ENCODE data around the gene GRIK2. TPM values are rescaled to one million over a fixed set of nuclear protein-coding genes. Genes with fewer than 3 reads are reported as not detected.

Gene GRIK2
- total RNA-seq, 1 experiment from 2014 or later, result 0.55 TPM

DNA sequence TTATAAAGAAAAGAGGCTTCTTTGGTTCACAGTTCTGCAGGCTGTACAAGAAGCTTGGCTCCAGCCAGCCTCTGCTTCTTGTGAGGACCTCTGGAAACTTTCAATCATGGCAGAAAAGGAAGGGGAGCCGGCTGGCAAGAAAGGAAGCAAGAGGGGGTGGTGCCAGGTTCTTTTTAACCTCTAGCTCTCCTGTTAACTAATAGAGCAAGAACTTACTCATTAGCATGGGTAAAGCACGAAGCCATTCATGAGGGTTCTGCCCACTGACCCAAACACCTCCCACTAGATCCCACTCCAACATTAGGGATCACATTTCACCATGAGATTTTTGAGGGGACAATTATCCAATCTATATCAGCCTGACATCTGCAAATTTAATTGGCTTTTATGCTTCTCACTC is 347.1 kb downstream of the GRIK2 start:
- Histone ChIP-seq H4K20me1 (ENCODE audit: low read length) (no peaks in the 10 kb centered on the region), H3K9ac (ENCODE audit: low read length) (no peak overlapping the region), H2AFZ (ENCODE audit: low read length) (no peak overlapping the region), H3F3A (ENCODE audit: low read length, unreplicated experiment) (no peaks in the 10 kb centered on the region), H3K27me3 (ENCODE audit: low read length) (no peaks in the 10 kb centered on the region), H3K36me3 (ENCODE audit: low read depth, low read length) (no peaks in the 10 kb centered on the region), H3K9me2 (replicated peaks; ENCODE audit: low read length) (no peaks in the 10 kb centered on the region), H3K4me1 (ENCODE audit: insufficient read depth, low read length) (no peaks in the 10 kb centered on the region), H3K9me3 (ENCODE audit: low read length) (no peaks in the 10 kb centered on the region), H3K4me3 (ENCODE audit: low read length) (no peak overlapping the region), H3K79me2 (ENCODE audit: low read length) (no peaks in the 10 kb centered on the region), H3K27ac (ENCODE audit: low read length) (no peak overlapping the region), H3K4me2 (ENCODE audit: low read length) (no peak overlapping the region)
- intact Hi-C loops (cut with micrococcal nuclease), result no loop called here
- no peak for ATAC-seq
- TF ChIP-seq EZH2 (IDR thresholded peaks at IDR 0.05; ENCODE audit: low read length, unreplicated experiment) (no peak), EZH2phosphoT487 (IDR thresholded peaks at IDR 0.05; ENCODE audit: borderline replicate concordance, low read length) (no peak)
- TF ChIP-seq, protein P1, sequence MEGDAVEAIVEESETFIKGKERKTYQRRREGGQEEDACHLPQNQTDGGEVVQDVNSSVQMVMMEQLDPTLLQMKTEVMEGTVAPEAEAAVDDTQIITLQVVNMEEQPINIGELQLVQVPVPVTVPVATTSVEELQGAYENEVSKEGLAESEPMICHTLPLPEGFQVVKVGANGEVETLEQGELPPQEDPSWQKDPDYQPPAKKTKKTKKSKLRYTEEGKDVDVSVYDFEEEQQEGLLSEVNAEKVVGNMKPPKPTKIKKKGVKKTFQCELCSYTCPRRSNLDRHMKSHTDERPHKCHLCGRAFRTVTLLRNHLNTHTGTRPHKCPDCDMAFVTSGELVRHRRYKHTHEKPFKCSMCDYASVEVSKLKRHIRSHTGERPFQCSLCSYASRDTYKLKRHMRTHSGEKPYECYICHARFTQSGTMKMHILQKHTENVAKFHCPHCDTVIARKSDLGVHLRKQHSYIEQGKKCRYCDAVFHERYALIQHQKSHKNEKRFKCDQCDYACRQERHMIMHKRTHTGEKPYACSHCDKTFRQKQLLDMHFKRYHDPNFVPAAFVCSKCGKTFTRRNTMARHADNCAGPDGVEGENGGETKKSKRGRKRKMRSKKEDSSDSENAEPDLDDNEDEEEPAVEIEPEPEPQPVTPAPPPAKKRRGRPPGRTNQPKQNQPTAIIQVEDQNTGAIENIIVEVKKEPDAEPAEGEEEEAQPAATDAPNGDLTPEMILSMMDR (conservative IDR thresholded peaks at IDR 0.05; ENCODE audit: low read depth, low read length), result no peak
- no peak for DNase-seq
- ChIA-PET POLR2A (ENCODE audit: unreplicated experiment) (no interaction called here), CTCF (no interaction called here)
- no TSS peak for BruUV-seq (replicated peaks)

DNA sequence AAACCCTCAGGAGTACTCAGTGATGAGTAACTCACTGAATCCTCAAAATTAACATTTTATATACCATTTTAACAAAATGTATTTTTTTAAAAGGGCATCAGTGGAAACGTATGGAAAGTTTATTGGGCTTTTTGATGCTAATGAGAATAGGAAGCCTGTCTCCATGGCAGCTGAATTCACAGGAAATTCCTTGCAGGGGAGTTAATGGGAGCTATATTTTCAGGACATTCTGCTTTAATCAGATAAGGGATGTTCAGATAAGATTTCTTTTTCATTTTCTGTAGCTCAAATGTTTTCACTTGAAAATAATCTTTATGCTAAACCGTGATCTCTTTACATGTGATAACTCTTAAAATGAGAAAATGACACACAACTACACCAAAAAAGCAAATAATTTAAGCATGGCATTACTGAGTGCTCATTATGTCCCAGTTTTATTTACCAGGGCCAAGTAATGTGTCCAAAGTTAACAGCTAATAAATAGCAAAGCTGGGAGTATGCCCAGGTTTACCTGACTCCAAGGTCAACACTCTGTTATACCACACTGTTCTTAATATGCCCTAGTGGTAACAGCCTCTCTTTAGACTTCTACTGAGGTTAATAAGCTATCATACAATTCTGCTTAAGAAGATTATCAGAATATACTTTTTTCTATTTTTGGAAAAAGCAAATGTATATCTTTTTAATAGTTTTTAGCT is 348.1 kb downstream of the GRIK2 start:
- Histone ChIP-seq H3K4me3 (ENCODE audit: low read length) (no peak overlapping the region), H4K20me1 (ENCODE audit: low read length) (no peaks in the 10 kb centered on the region), H3K9me3 (ENCODE audit: low read length) (no peaks in the 10 kb centered on the region), H3K27me3 (ENCODE audit: low read length) (no peaks in the 10 kb centered on the region), H3K4me2 (ENCODE audit: low read length) (no peak overlapping the region), H3K36me3 (ENCODE audit: low read depth, low read length) (no peaks in the 10 kb centered on the region), H3K79me2 (ENCODE audit: low read length) (no peaks in the 10 kb centered on the region), H3K9me2 (replicated peaks; ENCODE audit: low read length) (no peaks in the 10 kb centered on the region), H3F3A (ENCODE audit: low read length, unreplicated experiment) (no peaks in the 10 kb centered on the region), H3K27ac (ENCODE audit: low read length) (no peak overlapping the region), H3K9ac (ENCODE audit: low read length) (no peak overlapping the region), H2AFZ (ENCODE audit: low read length) (no peak overlapping the region), H3K4me1 (ENCODE audit: insufficient read depth, low read length) (no peaks in the 10 kb centered on the region)
- ChIA-PET POLR2A (ENCODE audit: unreplicated experiment) (no interaction called here), CTCF (no interaction called here)
- TF ChIP-seq EZH2phosphoT487 (IDR thresholded peaks at IDR 0.05; ENCODE audit: borderline replicate concordance, low read length), result no peak
- TF ChIP-seq EZH2 (IDR thresholded peaks at IDR 0.05; ENCODE audit: low read length, unreplicated experiment), result no peak
- TF ChIP-seq, protein P1 (conservative IDR thresholded peaks at IDR 0.05; ENCODE audit: low read depth, low read length), result no peak
- no peak for DNase-seq
- ATAC-seq, result peak; percentile 60
- no TSS peak for BruUV-seq (replicated peaks)
- intact Hi-C loops (cut with micrococcal nuclease), result loop anchor here (1.0 kb wide), 1 partner anchor 75 kb away; no protein-coding TSS in a partner anchor

DNA sequence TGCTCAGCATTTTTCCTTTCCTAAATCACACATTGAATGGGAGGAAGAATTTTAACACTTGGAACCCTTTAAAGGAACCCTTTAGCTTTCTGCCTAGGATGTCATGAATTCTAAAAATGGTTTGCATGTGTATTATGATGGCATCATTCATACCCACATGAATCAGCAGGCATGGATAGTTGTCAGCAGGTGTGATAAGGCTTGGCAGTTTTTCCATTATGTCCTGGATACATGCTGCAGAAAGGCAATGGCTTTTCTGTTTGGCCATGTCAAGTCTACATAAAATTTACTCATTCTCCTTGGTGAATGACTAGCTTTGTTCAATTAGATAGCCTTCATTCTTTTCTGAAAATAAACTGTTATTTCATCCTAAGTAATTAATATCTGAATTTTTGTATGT is 353.7 kb downstream of the GRIK2 start:
- Histone ChIP-seq H2AFZ (ENCODE audit: low read length) (no peak overlapping the region), H3F3A (ENCODE audit: low read length, unreplicated experiment) (no peaks in the 10 kb centered on the region), H3K36me3 (ENCODE audit: low read depth, low read length) (no peaks in the 10 kb centered on the region), H3K27me3 (ENCODE audit: low read length) (no peaks in the 10 kb centered on the region), H3K9me2 (replicated peaks; ENCODE audit: low read length) (no peaks in the 10 kb centered on the region), H3K27ac (ENCODE audit: low read length) (no peak overlapping the region), H3K4me2 (ENCODE audit: low read length) (no peak overlapping the region), H3K9me3 (ENCODE audit: low read length) (no peaks in the 10 kb centered on the region), H4K20me1 (ENCODE audit: low read length) (no peaks in the 10 kb centered on the region), H3K4me3 (ENCODE audit: low read length) (no peak overlapping the region), H3K9ac (ENCODE audit: low read length) (no peak overlapping the region), H3K4me1 (ENCODE audit: insufficient read depth, low read length) (no peaks in the 10 kb centered on the region), H3K79me2 (ENCODE audit: low read length) (no peaks in the 10 kb centered on the region)
- BruUV-seq (replicated peaks), result no TSS peak
- TF ChIP-seq, protein P1 (conservative IDR thresholded peaks at IDR 0.05; ENCODE audit: low read depth, low read length), result no peak
- TF ChIP-seq EZH2phosphoT487 (IDR thresholded peaks at IDR 0.05; ENCODE audit: borderline replicate concordance, low read length) (no peak), EZH2 (IDR thresholded peaks at IDR 0.05; ENCODE audit: low read length, unreplicated experiment) (no peak)
- ChIA-PET POLR2A (ENCODE audit: unreplicated experiment) (no interaction called here), CTCF (no interaction called here)
- DNase-seq (no peak), ATAC-seq (no peak)
- intact Hi-C loops (cut with micrococcal nuclease), result no loop called here
